ENCODE data around the gene MUSK. TPM values are rescaled to one million over a fixed set of nuclear protein-coding genes. Genes with fewer than 3 reads are reported as not detected.

The MUSK gene
- polyA plus RNA-seq, 4 donors = 0.11 TPM; not detected in 3

DNA sequence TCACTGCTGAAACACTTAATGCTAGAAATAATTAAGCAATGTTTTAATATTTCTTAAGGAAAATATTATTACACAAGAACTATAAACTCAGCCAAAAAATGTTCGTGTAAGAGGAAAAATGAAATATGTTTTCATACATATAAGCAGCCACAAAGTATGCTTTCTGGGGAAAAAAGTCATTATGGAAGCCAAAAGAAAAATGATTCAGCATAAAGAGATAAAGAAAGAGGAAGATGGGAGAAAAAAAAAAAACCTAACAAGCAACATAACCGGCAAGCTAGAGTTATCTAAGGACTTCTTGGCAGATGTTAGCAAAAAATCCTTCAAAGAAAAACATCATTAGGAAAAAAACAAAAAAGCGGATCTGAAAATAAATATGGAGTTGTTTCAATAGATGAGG, 179.1 kb downstream of the MUSK start:
- DNase-seq (ENCODE audit: low read depth in 4 of 4, low spot score in 3 of 4) = no peak

DNA sequence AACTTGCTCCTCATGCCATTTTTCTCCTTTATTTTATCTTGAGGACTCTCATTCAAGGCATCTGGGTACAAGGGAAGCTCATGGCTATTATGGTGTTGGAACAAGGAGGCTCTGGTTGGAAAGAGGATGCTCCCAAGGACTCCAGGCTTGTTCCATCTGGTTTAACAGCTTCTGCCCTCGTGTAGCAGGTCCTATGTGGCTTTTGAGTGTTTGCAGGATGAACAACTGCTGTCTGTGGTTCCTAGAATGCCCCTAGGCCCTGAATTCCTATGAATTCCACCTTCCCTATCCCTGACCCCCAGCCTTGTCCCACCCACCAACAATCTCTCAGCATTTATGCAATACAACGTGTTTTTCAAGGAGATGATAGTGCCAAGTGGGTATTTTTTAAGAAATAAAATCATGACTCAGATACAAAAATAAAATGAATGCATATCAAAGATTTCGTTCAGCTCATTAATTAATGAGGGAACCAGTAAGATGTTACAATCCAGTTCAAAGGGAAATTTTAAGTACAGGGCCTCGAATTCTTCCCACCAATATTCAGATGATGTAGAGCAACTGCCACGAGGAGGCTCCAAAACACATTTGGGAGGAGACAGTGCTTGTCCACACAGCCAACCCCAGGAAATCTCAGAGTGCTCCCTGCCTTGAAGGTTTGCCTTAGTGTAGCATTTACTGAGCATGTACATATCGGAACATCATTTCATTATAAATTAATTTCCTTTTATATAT, 182.0 kb downstream of the MUSK start:
- no peak for DNase-seq (ENCODE audit: low read depth in 4 of 4, low spot score in 3 of 4)

Other genes with a start within 250 kb of the MUSK start
- 10 to 100 TPM in 1 of 4 donors, 1 to 10 TPM in 3; 5.4 to 35.8 (median 8.6) TPM for gene SVEP1, start 89.0 kb upstream of the MUSK start, polyA plus RNA-seq (ENCODE audit: insufficient read length in 4 of 4)

Data from left renal pelvis (tissue), 4 donors.